Peyer's patch (tissue), 4 donors: ENCODE measurements around the gene GRM1.

Experiments used
- CTCF ChIP-seq, 6 experiments: fragments of 450-650 bp in 4 of 6; fragments of 200-600 bp in 2 of 6; sonication (generic) in 1 of 6; IDR thresholded peaks; one replicate each; pipeline ENCODE4 v1.5.1; 2017 to 2019; ENCODE audit warnings: antibody characterized with exemption in 6 of 6, mild to moderate bottlenecking in 3 of 6, moderate library complexity in 1 of 6
- POLR2A ChIP-seq, 2 donors: fragments of 450-650 bp; IDR thresholded peaks; one replicate each; pipeline ENCODE4 v1.5.1; 2017; ENCODE audit warnings: antibody characterized with exemption in 2 of 2, mild to moderate bottlenecking in 2 of 2, moderate library complexity in 2 of 2

GRCh38 chr6:146028851-146029572 is at the start of gene GRM1:
- TF ChIP-seq CTCF (IDR thresholded peaks at IDR 0.05) (no peak), POLR2A (IDR thresholded peaks at IDR 0.05) (no peak)
